ENCODE data around the gene SLC2A9. TPM values are rescaled to one million over a fixed set of nuclear protein-coding genes. Genes with fewer than 3 reads are reported as not detected.
A peak's percentile ranks its signal among the peaks of the same experiment; 100 is the strongest.

The SLC2A9 gene
- total RNA-seq, 1 donor from 2014 or later = 6.2 TPM

DNA sequence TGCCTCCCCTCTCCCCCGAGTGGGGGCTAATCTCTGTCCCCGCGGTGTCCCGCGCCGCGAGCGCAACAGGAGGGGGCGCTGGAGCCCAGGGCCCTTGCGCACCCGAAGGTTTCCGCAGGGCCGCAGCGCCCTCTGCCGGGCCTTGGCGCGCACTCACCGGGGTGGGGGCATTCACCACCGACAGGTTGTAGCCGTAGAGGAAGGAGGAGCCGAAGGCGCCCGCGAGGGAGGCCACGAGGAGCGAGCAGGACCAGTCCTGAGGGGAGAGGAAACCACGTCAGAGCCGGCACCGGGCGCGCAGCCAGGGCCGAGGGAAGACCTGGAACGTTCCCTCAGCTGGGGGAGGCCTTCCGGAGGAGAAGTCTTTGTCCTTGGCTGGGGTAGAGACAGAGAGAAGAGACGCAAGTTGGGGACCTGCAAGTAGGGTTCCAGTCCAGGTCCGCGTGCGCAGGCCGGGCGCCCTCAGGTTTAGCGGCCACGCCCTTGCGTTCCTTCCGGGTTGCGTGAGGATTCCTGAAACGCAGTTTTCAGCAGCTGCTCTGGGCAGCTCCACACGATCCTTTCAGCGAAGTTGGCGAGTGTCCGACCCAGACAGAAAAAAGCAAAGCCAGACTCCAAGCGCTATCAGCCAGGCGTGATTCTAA is 2.4 kb downstream of the SLC2A9 start:
- Histone ChIP-seq H3K36me3 (no peaks in the 10 kb centered on the region), H3K27ac (peak overlapping the region; percentile 90 to 92), H3K27me3 (no peaks in the 10 kb centered on the region), H3K4me1 (peaks cover 0 to 9% of the 10 kb centered on the region in 2 donors), H3K4me3 (peak overlapping the region; percentile 65 to 66), H3K9me3 (no peaks in the 10 kb centered on the region)
- TF ChIP-seq, protein P1, sequence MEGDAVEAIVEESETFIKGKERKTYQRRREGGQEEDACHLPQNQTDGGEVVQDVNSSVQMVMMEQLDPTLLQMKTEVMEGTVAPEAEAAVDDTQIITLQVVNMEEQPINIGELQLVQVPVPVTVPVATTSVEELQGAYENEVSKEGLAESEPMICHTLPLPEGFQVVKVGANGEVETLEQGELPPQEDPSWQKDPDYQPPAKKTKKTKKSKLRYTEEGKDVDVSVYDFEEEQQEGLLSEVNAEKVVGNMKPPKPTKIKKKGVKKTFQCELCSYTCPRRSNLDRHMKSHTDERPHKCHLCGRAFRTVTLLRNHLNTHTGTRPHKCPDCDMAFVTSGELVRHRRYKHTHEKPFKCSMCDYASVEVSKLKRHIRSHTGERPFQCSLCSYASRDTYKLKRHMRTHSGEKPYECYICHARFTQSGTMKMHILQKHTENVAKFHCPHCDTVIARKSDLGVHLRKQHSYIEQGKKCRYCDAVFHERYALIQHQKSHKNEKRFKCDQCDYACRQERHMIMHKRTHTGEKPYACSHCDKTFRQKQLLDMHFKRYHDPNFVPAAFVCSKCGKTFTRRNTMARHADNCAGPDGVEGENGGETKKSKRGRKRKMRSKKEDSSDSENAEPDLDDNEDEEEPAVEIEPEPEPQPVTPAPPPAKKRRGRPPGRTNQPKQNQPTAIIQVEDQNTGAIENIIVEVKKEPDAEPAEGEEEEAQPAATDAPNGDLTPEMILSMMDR (IDR thresholded peaks at IDR 0.05) = peak; percentile 99 to 100 (median 99)
- intact Hi-C loops (cut with DNase I) = loop anchor here (1.0 to 2.0 kb wide), 4 partner anchors 44 to 328 kb away; no protein-coding TSS in a partner anchor
- peak; percentile 95 to 98 for DNase-seq (ENCODE audit: low spot score in 2 of 2)

DNA sequence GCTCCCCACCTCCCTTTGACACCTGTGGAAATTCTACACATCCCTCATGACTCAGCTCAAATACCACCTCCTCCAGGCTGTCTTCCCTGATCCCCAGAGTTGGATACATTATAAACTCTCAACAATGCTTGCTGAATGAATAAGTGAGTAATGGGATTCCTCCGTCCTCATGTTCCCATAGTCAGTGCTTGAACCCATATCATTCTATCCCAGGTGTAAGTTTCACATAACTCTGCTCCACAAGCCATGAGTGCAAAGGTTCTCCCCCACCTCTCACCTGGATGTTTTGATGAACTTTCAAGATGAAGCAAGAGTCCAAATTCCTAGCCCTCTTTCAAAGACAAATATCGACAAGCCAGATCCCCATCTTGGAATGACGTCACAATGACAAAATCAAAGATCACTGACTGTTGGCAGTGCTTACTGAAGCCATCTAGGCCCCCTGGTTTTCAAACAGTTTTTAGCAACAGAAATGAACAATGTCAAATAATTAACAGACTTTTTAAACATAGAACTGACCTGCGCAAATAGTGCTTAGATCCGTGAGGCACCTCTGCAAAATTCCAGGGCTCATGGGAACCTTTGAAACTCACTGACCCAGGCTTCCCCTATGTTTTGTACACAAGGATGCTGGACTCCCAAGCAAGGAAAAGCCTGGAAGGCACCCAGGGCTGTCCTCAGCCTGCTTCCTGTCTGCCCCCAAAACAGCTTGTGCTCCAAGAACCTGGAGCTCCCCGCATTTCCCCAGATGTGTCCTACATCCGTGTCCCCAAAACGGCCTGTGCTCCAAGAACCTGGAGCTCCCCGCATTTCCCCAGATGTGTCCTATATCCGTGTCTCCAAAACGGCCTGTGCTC is 4.0 kb downstream of the SLC2A9 start:
- intact Hi-C loops (cut with DNase I) = no loop called here
- peaks cover 0 to 9% of the 10 kb centered on the region in 2 donors for H3K4me1 ChIP-seq
- no peak for DNase-seq (ENCODE audit: low spot score in 2 of 2)

DNA sequence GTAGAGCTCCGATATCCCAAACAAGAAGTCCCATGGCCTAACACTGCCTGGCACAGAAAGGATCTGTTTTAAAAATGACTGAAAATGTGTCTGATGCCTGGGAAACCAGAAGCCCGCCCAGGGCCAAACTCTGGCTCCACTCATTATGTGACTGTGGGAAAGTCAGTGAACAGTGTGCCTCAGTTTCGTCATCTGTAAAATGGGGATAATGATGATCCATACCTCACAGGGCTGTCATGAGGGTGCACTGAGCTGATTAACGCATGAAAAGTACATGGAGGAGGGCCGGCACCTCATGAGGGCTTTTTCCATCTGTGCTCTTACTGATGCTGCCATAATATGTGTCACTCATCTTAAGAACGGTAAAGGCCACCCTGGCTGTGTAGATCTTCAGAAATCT is 5.1 kb downstream of the SLC2A9 start:
- intact Hi-C loops (cut with DNase I) = no loop called here
- H3K4me3 ChIP-seq = no peak overlapping the region
- no peaks in the 10 kb centered on the region for H3K36me3 ChIP-seq
- no peaks in the 10 kb centered on the region for H3K9me3 ChIP-seq
- TF ChIP-seq, protein P1 (IDR thresholded peaks at IDR 0.05) = no peak
- DNase-seq (ENCODE audit: low spot score in 2 of 2) = no peak
- H3K27ac ChIP-seq = no peak overlapping the region
- peaks cover 0 to 9% of the 10 kb centered on the region in 2 donors for H3K4me1 ChIP-seq
- H3K27me3 ChIP-seq = no peaks in the 10 kb centered on the region

More for the DNA sequence above, 4.0 kb downstream of the SLC2A9 start:
- H3K36me3 ChIP-seq = no peaks in the 10 kb centered on the region
- H3K27ac ChIP-seq = no peak overlapping the region
- no peaks in the 10 kb centered on the region for H3K27me3 ChIP-seq
- no peak overlapping the region for H3K4me3 ChIP-seq
- no peaks in the 10 kb centered on the region for H3K9me3 ChIP-seq
- TF ChIP-seq, protein P1 (IDR thresholded peaks at IDR 0.05) = no peak

DNA sequence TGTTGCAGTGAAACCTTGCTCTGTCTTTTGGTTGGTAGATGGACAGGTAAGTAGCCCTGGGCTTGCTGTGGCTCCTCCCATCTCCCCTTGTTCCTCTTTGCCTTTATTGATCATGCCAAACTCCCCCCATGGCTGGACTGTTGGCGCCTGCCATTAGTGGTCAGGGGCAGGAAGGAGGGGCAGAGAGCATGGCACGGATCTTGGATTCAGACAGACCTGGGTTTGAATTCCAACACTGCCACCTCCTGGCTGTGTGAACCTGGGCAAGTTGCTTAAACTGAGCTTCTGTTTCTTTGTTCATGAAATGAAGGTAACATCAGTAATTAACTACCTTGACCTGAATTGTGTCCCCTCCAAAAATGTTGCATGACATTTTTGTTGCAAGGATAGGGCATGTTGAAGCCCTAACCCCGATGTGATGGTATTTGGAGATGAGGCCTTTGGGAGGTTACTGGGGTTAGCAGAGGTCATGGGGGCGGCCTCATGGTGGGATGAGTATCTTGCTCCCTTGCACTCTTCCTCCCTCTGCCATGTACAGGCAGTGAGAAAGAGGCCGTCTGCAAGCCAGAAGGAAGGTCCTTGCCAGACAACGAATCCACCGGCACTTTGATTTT is 6.0 kb downstream of the SLC2A9 start:
- Histone ChIP-seq H3K27ac (no peak overlapping the region), H3K4me3 (no peak overlapping the region), H3K36me3 (no peaks in the 10 kb centered on the region), H3K4me1 (peaks cover 0 to 9% of the 10 kb centered on the region in 2 donors), H3K9me3 (no peaks in the 10 kb centered on the region), H3K27me3 (no peaks in the 10 kb centered on the region)
- intact Hi-C loops (cut with DNase I) = no loop called here
- no peak for DNase-seq (ENCODE audit: low spot score in 2 of 2)
- TF ChIP-seq, protein P1 (IDR thresholded peaks at IDR 0.05) = peak in 2 of 3 experiments; percentile 13 to 25

DNA sequence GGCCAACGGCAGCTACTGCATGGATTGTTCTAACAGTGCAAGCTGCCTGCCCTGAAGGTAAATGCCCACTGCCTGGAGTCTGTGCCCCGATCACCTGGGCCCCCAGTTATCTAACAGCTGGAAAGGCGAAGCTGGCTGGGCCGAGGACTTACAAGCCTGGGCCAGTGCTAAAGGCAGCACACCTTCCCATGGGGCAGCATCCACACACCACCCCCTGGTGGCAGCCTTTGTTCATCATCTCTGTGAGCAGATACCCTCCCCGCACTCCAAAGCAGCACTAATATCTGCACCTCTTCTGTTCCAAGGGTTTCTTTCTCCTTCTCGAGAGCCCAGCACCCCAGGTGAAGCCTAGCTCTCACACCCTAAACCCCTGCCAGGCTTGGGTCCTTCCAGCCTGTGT is 7.6 kb downstream of the SLC2A9 start:
- no peak overlapping the region for H3K4me3 ChIP-seq
- H3K36me3 ChIP-seq = no peaks in the 10 kb centered on the region
- no peaks in the 10 kb centered on the region for H3K27me3 ChIP-seq
- intact Hi-C loops (cut with DNase I) = no loop called here
- no peak overlapping the region for H3K27ac ChIP-seq
- no peak for DNase-seq (ENCODE audit: low spot score in 2 of 2)
- TF ChIP-seq, protein P1 (IDR thresholded peaks at IDR 0.05) = no peak
- no peaks in the 10 kb centered on the region for H3K9me3 ChIP-seq
- peaks cover 0 to 4% of the 10 kb centered on the region in 2 donors for H3K4me1 ChIP-seq
